HAP-1 (cell line): ENCODE measurements around the gene GATA5.
A peak's percentile ranks its signal among the peaks of the same experiment; 100 is the strongest.
"Not testable (repeated sequence)": the region's sequence is repeated elsewhere in the genome, so short reads cannot be mapped to it uniquely, and the experiment has no call there.

Source experiments
- DNase-seq, 2 experiments: peaks; one replicate each; pipeline ENCODE4 v3.0.0-alpha.2; 2016 to 2020; ENCODE audit warnings: low spot score in 2 of 2
- H3K27me3 ChIP-seq: fragments of 250-450 bp; sonication (Bioruptor Pico); 2 replicates; pipeline ENCODE4 v1.5.1; 2020; ENCODE audit warnings: low read depth, mild to moderate bottlenecking, moderate library complexity
- H3K36me3 ChIP-seq: fragments of 250-450 bp; sonication (Bioruptor Pico); replicated peaks from 2 replicates; pipeline ENCODE4 v1.5.1; 2020; ENCODE audit warnings: mild to moderate bottlenecking
- H3K4me1 ChIP-seq: fragments of 250-450 bp; sonication (Bioruptor Pico); 2 replicates; pipeline ENCODE4 v1.5.1; 2020; ENCODE audit warnings: mild to moderate bottlenecking
- H3K4me3 ChIP-seq: fragments of 250-450 bp; sonication (Bioruptor Pico); 2 replicates; pipeline ENCODE4 v1.5.1; 2020; ENCODE audit warnings: mild to moderate bottlenecking, moderate library complexity
- H3K9me3 ChIP-seq: fragments of 250-450 bp; sonication (Bioruptor Pico); 2 replicates; pipeline ENCODE4 v1.5.1; 2020; ENCODE audit warnings: mild to moderate bottlenecking, moderate library complexity
- in situ Hi-C: fragments of 300-500 bp; cut with MboI; formaldehyde crosslinking; loops from 3 replicates; pipeline ENCODE4 v1.14.3; 2020; ENCODE audit warnings: low sequenced_read_pairs, inconsistent platforms, mixed read lengths

GATA5 gene

GRCh38 chr20:62500237-62500864, 24.6 kb upstream of the GATA5 start:
- no peaks in the 10 kb centered on the region for H3K36me3 ChIP-seq
- DNase-seq = peak; percentile 28 to 90
- H3K4me1 ChIP-seq = no peaks in the 10 kb centered on the region
- in situ Hi-C loops = loop anchor here (5.0 kb wide), 2 partner anchors 117 to 292 kb away; no protein-coding TSS in a partner anchor
- no peak overlapping the region for H3K4me3 ChIP-seq
- no peaks in the 10 kb centered on the region for H3K27me3 ChIP-seq
- no peaks in the 10 kb centered on the region for H3K9me3 ChIP-seq

GRCh38 chr20:62499758-62500236, 24.0 kb upstream of the GATA5 start:
- DNase-seq = no peak
- Histone ChIP-seq H3K27me3 (no peaks in the 10 kb centered on the region), H3K4me3 (no peak overlapping the region), H3K4me1 (no peaks in the 10 kb centered on the region), H3K36me3 (no peaks in the 10 kb centered on the region), H3K9me3 (no peaks in the 10 kb centered on the region)
- in situ Hi-C loops = loop anchor here (5.0 kb wide), 2 partner anchors 118 to 293 kb away; no protein-coding TSS in a partner anchor

DNA sequence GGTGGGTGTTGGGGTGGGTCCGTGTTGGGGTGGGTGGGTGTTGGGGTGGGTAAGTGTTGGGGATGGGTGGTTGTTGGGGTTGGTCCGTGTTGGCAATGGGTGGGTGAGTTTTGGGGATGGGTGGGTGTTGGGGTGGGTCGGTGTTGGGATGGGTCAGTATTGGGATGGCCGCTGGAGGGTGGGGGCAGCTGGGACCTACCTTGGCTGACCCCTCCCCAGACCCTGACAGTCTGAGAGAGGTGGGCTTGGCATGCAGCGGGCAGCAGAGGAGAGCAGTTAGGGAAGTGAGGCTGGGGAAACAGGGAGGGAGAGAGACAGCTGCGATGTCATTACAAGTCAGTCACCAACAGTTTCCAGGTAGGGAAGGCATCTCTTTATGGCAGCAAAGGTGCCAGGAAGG, 23.1 kb upstream of the GATA5 start:
- no peak for DNase-seq
- no peaks in the 10 kb centered on the region for H3K4me1 ChIP-seq
- in situ Hi-C loops = no loop called here
- H3K36me3 ChIP-seq = no peaks in the 10 kb centered on the region
- no peaks in the 10 kb centered on the region for H3K9me3 ChIP-seq
- H3K4me3 ChIP-seq = no peak overlapping the region
- H3K27me3 ChIP-seq = no peaks in the 10 kb centered on the region

- in situ Hi-C loops = no loop called here
Measured at GRCh38 chr20:62496568-62497218, 20.9 kb upstream of the GATA5 start.

DNA sequence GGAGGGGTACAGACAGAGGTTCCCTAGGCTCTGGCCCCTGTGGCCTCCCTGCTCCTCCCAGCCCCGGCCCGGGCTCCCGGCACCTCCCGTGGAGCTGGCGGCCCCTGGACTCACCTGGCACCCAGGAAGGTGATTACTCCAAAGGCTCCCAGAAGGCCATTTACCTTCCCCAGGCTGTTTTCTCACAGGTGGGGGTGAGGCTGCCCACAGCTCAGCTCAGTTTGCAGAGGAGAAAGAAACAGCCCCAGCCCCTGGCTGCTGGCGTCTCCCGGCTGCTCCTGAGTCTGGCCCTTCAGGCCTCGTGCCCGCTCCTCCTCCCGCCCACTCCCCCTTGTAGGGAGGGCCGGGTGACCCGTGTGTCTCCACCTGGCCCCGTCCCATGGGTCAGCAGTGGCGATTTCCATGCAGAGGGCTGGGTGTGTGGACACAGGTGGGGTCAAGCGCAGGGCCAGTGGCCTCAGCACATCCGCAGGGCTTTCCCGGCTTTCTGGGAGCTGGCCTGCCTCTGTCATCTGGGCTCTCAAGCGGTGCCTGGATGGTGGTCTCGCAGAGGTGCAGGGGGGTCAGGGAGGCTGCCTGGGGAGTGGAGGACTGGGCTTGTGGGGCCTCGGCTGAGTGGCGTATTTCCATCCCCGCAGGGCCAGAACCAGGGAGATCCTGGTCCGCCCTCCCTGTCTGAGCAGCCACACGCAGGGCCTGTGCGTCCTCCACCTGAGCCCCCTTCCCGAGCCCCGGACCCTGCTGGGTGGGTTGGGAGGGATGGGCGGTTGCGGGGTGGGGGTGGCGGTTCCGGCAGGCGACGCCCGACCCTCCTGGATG, 20.2 kb upstream of the GATA5 start:
- in situ Hi-C loops = no loop called here
- H3K36me3 ChIP-seq = no peaks in the 10 kb centered on the region
- no peaks in the 10 kb centered on the region for H3K27me3 ChIP-seq
- DNase-seq = no peak
- no peaks in the 10 kb centered on the region for H3K9me3 ChIP-seq
- H3K4me3 ChIP-seq = no peak overlapping the region
- no peaks in the 10 kb centered on the region for H3K4me1 ChIP-seq

More at GRCh38 chr20:62496568-62497218, 20.9 kb upstream of the GATA5 start:
- peak; percentile 8 to 74 for DNase-seq
- Histone ChIP-seq H3K27me3 (no peaks in the 10 kb centered on the region), H3K36me3 (no peaks in the 10 kb centered on the region), H3K9me3 (no peaks in the 10 kb centered on the region), H3K4me3 (no peak overlapping the region), H3K4me1 (no peaks in the 10 kb centered on the region)

DNA sequence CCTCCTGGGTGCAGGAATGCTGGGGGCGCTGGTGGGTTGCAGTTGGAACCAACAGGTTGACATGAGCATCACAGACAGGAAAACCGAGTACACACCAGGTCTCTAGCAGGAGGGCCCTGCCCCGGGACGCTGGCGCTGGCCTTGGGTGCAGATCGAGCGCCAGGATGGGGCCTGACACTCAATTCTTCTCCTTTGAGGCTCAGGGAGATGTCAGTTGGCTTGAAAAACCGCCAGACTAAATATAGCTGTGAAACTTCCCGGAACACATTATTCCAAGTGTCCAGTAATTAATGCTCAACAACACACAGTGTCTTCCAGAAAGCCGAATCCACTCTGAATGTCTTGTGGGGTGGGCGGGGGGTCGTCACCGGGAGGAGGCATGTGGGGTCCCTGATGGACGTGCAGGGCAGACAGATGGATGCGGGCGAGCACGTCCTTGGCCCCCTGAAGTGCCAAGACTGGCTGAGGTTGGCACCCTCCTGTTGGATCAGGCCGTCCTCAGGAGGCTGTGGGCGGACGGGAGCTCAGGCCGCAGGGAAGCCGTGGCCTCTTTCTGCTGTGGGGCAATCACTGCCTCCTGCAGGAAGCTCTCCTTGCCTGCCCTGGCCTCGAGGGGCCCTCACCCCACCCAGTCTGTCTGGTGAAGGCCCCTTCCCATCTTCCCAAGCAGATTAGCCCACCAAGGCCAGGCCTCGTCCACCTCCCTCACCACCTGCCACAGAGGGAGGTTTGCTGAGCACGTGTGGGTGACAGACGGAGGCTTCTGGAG, 19.4 kb upstream of the GATA5 start:
- Histone ChIP-seq H3K4me1 (no peaks in the 10 kb centered on the region), H3K27me3 (peaks cover 2% of the 10 kb centered on the region; the same call in 1 of the 2 replicates), H3K4me3 (no peak overlapping the region), H3K36me3 (no peaks in the 10 kb centered on the region), H3K9me3 (no peaks in the 10 kb centered on the region)
- in situ Hi-C loops = no loop called here
- no peak for DNase-seq

DNA sequence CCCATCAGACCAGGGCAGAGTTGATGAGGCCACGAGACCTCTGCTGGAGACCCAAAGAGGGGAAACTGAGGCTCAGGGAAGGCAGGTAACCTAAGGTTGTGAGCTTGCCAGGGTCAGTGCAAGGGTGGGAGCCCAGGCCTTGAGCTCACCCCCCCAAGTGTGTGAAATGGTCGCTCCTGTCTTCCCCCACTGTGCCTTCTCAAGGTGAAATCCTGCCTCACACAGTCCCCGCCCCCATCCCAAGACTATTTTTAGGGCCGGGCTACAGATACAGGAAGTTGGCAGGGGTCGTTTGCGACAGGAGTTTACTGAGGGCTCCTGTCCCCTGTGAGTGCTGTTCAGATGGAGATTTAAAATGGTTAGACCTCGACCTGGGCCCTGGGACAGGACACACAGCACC, 18.7 kb upstream of the GATA5 start:
- no peak overlapping the region for H3K4me3 ChIP-seq
- in situ Hi-C loops = no loop called here
- no peaks in the 10 kb centered on the region for H3K36me3 ChIP-seq
- no peaks in the 10 kb centered on the region for H3K9me3 ChIP-seq
- peaks cover 4% of the 10 kb centered on the region; the same call in 1 of the 2 replicates for H3K27me3 ChIP-seq
- DNase-seq = no peak
- H3K4me1 ChIP-seq = no peaks in the 10 kb centered on the region

DNA sequence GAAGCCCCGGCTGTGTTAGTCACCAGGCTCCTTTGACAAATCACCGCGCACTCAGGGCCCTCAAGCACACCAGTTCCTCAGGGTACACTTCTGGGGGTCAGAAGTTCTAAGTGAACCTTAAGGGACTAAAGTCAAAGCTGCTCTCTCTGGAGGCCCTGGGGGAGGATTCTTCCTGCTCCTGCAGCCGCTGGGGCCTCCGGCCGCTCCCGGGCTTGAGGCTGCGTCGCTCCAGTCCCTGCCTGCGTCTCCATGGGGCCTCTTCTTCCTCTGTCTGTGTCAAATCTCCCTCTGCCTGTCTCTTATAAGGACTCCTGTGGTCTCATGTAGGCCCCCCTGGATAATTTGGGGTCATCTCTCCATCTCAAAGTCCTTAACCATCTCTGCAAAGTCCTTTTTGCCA, 18.1 kb upstream of the GATA5 start:
- Histone ChIP-seq H3K9me3 (no peaks in the 10 kb centered on the region), H3K4me1 (no peaks in the 10 kb centered on the region), H3K27me3 (peaks cover 4% of the 10 kb centered on the region), H3K4me3 (no peak overlapping the region), H3K36me3 (no peaks in the 10 kb centered on the region)
- no peak for DNase-seq
- in situ Hi-C loops = no loop called here

- H3K27me3 ChIP-seq = peaks cover 7% of the 10 kb centered on the region
- H3K36me3 ChIP-seq = no peaks in the 10 kb centered on the region
- no peak overlapping the region for H3K4me3 ChIP-seq
- no peaks in the 10 kb centered on the region for H3K4me1 ChIP-seq
- in situ Hi-C loops = no loop called here
- DNase-seq = no peak
- H3K9me3 ChIP-seq = no peaks in the 10 kb centered on the region
Measured at GRCh38 chr20:62493253-62493885, 17.6 kb upstream of the GATA5 start.

DNA sequence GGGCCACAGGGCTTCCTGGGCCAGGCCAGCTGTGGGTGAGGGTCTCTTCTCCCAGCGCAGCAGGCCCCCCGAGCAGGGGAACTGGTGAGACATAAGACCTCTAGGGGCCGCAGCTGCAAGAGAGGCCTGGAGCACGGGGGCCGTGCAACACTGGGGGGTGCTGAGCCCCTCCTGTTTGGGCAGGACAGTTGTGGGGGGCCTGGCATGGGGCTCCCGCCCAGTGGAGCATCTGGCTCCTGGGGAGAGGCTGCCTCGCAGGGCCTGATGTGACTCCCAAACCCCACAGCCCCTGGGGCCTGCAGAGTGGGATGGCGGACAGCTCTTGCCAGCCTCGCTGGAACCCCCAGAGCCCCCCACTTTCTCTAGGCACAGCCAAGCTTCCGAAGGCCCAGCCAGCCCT, 16.9 kb upstream of the GATA5 start:
- Histone ChIP-seq H3K27me3 (peaks cover 12% of the 10 kb centered on the region), H3K4me3 (no peak overlapping the region), H3K36me3 (no peaks in the 10 kb centered on the region), H3K4me1 (no peaks in the 10 kb centered on the region), H3K9me3 (no peaks in the 10 kb centered on the region)
- in situ Hi-C loops = no loop called here
- no peak for DNase-seq

DNA sequence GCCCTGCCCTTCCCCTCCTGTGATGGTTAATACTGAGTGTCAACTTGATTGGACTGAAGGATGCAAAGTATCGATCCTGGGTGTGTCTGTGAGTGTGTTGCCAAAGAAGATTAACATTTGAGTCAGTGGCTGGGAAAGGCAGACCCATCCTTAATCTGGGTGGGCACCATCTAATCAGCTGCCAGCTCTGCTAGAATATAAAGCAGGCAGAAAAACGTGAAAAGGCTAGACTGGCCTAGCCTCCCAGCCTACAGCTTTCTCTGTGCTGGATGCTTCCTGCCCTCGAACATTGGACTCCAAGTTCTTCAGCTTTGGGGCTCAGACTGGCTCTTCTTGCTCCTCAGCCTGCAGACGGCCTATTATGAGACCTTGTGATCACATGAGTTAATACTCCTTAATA, 15.0 kb upstream of the GATA5 start:
- in situ Hi-C loops, DNase-seq, H3K4me3 ChIP-seq, H3K9me3 ChIP-seq, H3K4me1 ChIP-seq, H3K36me3 ChIP-seq: not testable (repeated sequence)
- H3K27me3 ChIP-seq = peaks cover 30% of the 10 kb centered on the region

GRCh38 chr20:62489932-62490263, 14.1 kb upstream of the GATA5 start:
- no peak for DNase-seq
- in situ Hi-C loops = no loop called here
- H3K4me1 ChIP-seq = no peaks in the 10 kb centered on the region
- no peaks in the 10 kb centered on the region for H3K9me3 ChIP-seq
- H3K4me3 ChIP-seq = no peak overlapping the region
- H3K36me3 ChIP-seq = no peaks in the 10 kb centered on the region
- H3K27me3 ChIP-seq = peaks cover 30% of the 10 kb centered on the region
